Measurements from ENCODE around the gene SGCE.

DNA sequence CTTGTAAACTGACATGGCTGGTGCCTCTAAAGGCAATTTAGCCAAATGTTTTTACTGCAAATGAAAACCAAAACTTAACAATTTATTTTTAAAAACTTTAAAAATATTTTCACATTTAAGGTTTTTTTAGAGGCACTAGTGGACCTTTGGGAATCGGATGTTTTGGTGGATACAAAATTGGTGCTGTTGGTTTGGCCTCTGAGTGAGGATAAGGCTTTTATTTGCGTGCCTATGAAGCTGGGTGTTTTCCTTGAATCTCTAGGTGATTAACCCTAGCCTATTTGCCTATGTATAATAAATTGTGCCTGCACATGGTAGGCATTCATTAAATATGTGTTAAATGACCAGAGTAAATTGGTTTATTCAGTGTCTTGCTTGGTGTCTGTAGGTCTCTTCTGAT lies 2.9 kb upstream of the SGCE start:
- TF ChIP-seq REST (IDR thresholded peaks at IDR 0.05; ENCODE audit: low read depth), result no peak
- TF ChIP-seq, protein P1, sequence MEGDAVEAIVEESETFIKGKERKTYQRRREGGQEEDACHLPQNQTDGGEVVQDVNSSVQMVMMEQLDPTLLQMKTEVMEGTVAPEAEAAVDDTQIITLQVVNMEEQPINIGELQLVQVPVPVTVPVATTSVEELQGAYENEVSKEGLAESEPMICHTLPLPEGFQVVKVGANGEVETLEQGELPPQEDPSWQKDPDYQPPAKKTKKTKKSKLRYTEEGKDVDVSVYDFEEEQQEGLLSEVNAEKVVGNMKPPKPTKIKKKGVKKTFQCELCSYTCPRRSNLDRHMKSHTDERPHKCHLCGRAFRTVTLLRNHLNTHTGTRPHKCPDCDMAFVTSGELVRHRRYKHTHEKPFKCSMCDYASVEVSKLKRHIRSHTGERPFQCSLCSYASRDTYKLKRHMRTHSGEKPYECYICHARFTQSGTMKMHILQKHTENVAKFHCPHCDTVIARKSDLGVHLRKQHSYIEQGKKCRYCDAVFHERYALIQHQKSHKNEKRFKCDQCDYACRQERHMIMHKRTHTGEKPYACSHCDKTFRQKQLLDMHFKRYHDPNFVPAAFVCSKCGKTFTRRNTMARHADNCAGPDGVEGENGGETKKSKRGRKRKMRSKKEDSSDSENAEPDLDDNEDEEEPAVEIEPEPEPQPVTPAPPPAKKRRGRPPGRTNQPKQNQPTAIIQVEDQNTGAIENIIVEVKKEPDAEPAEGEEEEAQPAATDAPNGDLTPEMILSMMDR (IDR thresholded peaks at IDR 0.05 in 2 of 3, conservative IDR thresholded peaks at IDR 0.05 in 1 of 3; ENCODE audit: borderline replicate concordance in 1 of 3, insufficient read depth in 1 of 3, low read depth in 2 of 3, low read length in 2 of 3), result no peak
- TF ChIP-seq POLR2A (IDR thresholded peaks at IDR 0.05; ENCODE audit: borderline replicate concordance, extremely low read depth, insufficient read depth, insufficient read length), result no peak
- no peak for TF ChIP-seq SIN3A (IDR thresholded peaks at IDR 0.05; ENCODE audit: low read depth)
- no peak for TF ChIP-seq EZH2 (IDR thresholded peaks at IDR 0.05)
- no peak for TF ChIP-seq ZFX (IDR thresholded peaks at IDR 0.05)
- TF ChIP-seq, protein P2, sequence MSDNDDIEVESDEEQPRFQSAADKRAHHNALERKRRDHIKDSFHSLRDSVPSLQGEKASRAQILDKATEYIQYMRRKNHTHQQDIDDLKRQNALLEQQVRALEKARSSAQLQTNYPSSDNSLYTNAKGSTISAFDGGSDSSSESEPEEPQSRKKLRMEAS (IDR thresholded peaks at IDR 0.05), result no peak
- TF ChIP-seq JUND (IDR thresholded peaks at IDR 0.05), result no peak
- no peak for TF ChIP-seq TCF7L2 (IDR thresholded peaks at IDR 0.05; ENCODE audit: borderline replicate concordance, extremely low read depth, insufficient read depth, insufficient read length)
- TF ChIP-seq ATF3 (IDR thresholded peaks at IDR 0.05), result no peak
- TF ChIP-seq POLR2AphosphoS5 (IDR thresholded peaks at IDR 0.05; ENCODE audit: low read depth, low read length), result no peak

Data from HCT116 (cell line).